ENCODE data around the gene RELL2. TPM values are rescaled to one million over a fixed set of nuclear protein-coding genes. Genes with fewer than 3 reads are reported as not detected.
"Not testable (repeated sequence)": the region's sequence is repeated elsewhere in the genome, so short reads cannot be mapped to it uniquely, and the experiment has no call there.

RELL2 gene
- total and polyA plus RNA-seq, 2 experiments from 2014 or later: 1.8 to 2.3 TPM

- no peaks in the 10 kb centered on the region for H3K9me3 ChIP-seq (ENCODE audit: low read depth)
- H3K27me3 ChIP-seq: no peaks in the 10 kb centered on the region
- peaks cover 5% of the 10 kb centered on the region for H3K4me1 ChIP-seq (ENCODE audit: low read depth)
- H3K27ac ChIP-seq: no peak overlapping the region
- H3K36me3 ChIP-seq: no peaks in the 10 kb centered on the region
- DNase-seq (ENCODE audit: low read depth in 1 of 2, low spot score in 1 of 2): no peak
- H3K4me3 ChIP-seq: no peak overlapping the region
- no peak for TF ChIP-seq CTCF (IDR thresholded peaks at IDR 0.05; ENCODE audit: low read depth, low read length)
Observed at GRCh38 chr5:141608557-141608956, 28.2 kb upstream of the RELL2 start.

- H3K9me3 ChIP-seq (ENCODE audit: low read depth): no peaks in the 10 kb centered on the region
- TF ChIP-seq CTCF (IDR thresholded peaks at IDR 0.05; ENCODE audit: low read depth, low read length): no peak
Observed at GRCh38 chr5:141609044-141609443, 27.8 kb upstream of the RELL2 start.

GRCh38 chr5:141609921-141610320 lies 26.9 kb upstream of the RELL2 start:
- H3K4me3 ChIP-seq; DNase-seq (ENCODE audit: low read depth in 1 of 2, low spot score in 1 of 2); H3K27me3 ChIP-seq; H3K36me3 ChIP-seq; H3K9me3 ChIP-seq (ENCODE audit: low read depth); H3K27ac ChIP-seq: not testable (repeated sequence)
- H3K4me1 ChIP-seq (ENCODE audit: low read depth): peaks cover 12% of the 10 kb centered on the region

More at GRCh38 chr5:141609044-141609443, 27.8 kb upstream of the RELL2 start:
- H3K27ac ChIP-seq: no peak overlapping the region
- no peak for DNase-seq (ENCODE audit: low read depth in 1 of 2, low spot score in 1 of 2)
- H3K4me1 ChIP-seq (ENCODE audit: low read depth): peaks cover 10% of the 10 kb centered on the region
- H3K4me3 ChIP-seq: no peak overlapping the region
- H3K36me3 ChIP-seq: no peaks in the 10 kb centered on the region
- no peaks in the 10 kb centered on the region for H3K27me3 ChIP-seq

- Histone ChIP-seq H3K36me3 (no peaks in the 10 kb centered on the region), H3K4me1 (ENCODE audit: low read depth) (peaks cover 12% of the 10 kb centered on the region), H3K9me3 (ENCODE audit: low read depth) (no peaks in the 10 kb centered on the region), H3K27ac (no peak overlapping the region), H3K4me3 (no peak overlapping the region), H3K27me3 (no peaks in the 10 kb centered on the region)
- TF ChIP-seq CTCF (IDR thresholded peaks at IDR 0.05; ENCODE audit: low read depth, low read length): no peak
- no peak for DNase-seq (ENCODE audit: low read depth in 1 of 2, low spot score in 1 of 2)
Observed at GRCh38 chr5:141611289-141611688, 25.5 kb upstream of the RELL2 start.

GRCh38 chr5:141613344-141613743 lies 23.5 kb upstream of the RELL2 start:
- no peaks in the 10 kb centered on the region for H3K27me3 ChIP-seq
- no peak for DNase-seq (ENCODE audit: low read depth in 1 of 2, low spot score in 1 of 2)
- H3K4me3 ChIP-seq: no peak overlapping the region
- H3K4me1 ChIP-seq (ENCODE audit: low read depth): peaks cover 22% of the 10 kb centered on the region
- H3K36me3 ChIP-seq: no peaks in the 10 kb centered on the region
- H3K27ac ChIP-seq: no peak overlapping the region
- TF ChIP-seq CTCF (IDR thresholded peaks at IDR 0.05; ENCODE audit: low read depth, low read length): no peak
- no peaks in the 10 kb centered on the region for H3K9me3 ChIP-seq (ENCODE audit: low read depth)

- DNase-seq (ENCODE audit: low read depth in 1 of 2, low spot score in 1 of 2): no peak
- H3K4me1 ChIP-seq (ENCODE audit: low read depth): peaks cover 22% of the 10 kb centered on the region
- H3K9me3 ChIP-seq (ENCODE audit: low read depth): no peaks in the 10 kb centered on the region
- no peak overlapping the region for H3K27ac ChIP-seq
- H3K27me3 ChIP-seq: no peaks in the 10 kb centered on the region
- TF ChIP-seq CTCF (IDR thresholded peaks at IDR 0.05; ENCODE audit: low read depth, low read length): no peak
- H3K4me3 ChIP-seq: no peak overlapping the region
- no peaks in the 10 kb centered on the region for H3K36me3 ChIP-seq
Observed at GRCh38 chr5:141615991-141616720, 20.6 kb upstream of the RELL2 start.

Measured in cardiac muscle cell (in vitro differentiated cells and primary cell).